ENCODE data around the gene NAPA.
A peak's percentile ranks its signal among the peaks of the same experiment; 100 is the strongest.

NAPA gene

GRCh38 chr19:47456721-47457474 is 58.0 kb downstream of the NAPA start:
- no peak for DNase-seq

- DNase-seq = no peak
Observed at GRCh38 chr19:47450478-47450877, 64.4 kb downstream of the NAPA start.

- no peak for DNase-seq
Observed at GRCh38 chr19:47448360-47448727, 66.5 kb downstream of the NAPA start.

- DNase-seq = peak; percentile 74
Observed at GRCh38 chr19:47447470-47448359, 67.1 kb downstream of the NAPA start.

- no peak for DNase-seq
Observed at GRCh38 chr19:47446534-47447469, 68.1 kb downstream of the NAPA start.

GRCh38 chr19:47445937-47446402 is 68.9 kb downstream of the NAPA start:
- peak; percentile 63 for DNase-seq

GRCh38 chr19:47445527-47445926 is 69.3 kb downstream of the NAPA start:
- no peak for DNase-seq

GRCh38 chr19:47444388-47444821 is 70.5 kb downstream of the NAPA start:
- DNase-seq = no peak

GRCh38 chr19:47443331-47443730 is 71.5 kb downstream of the NAPA start:
- no peak for DNase-seq

- DNase-seq = no peak
Observed at GRCh38 chr19:47438793-47439220, 76.1 kb downstream of the NAPA start.

All from activated CD4-positive, CD25-positive, alpha-beta regulatory T cell treated with anti-CD3 and anti-CD28 coated beads, Interleukin-2, amount 50 U/mL, for 72 hours (primary cell).